Measurements from ENCODE around the gene CFAP99.

CFAP99 gene

DNA sequence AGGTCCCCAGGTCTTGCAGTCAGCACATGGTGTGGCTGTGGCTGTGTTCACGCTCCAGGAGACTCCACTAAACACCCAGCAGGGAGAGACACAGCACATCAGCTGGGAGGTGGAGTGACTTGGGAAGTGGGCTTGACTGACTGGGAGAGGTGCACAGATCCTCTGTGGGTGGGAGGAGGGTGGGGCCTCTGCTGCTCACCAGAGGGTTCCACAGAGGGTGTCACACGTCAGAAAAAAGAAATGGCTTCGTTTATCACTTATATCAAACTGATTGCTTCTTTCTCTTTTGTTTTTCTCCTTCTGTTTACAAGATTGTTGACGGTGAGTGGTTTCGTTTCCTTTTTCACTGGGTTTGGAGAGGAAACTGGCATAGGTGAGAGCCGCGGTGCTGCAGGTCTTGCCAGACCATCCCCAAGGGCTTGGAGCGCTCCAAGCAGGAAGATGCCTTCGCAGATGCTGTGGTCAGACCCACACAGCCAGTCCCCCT is 92.9 kb downstream of the CFAP99 start:
- TF ChIP-seq FOXP2 (optimal IDR thresholded peaks at IDR 0.05; ENCODE audit: borderline replicate concordance, extremely low read depth, extremely low read length, insufficient read depth) (no peak), SIN3A (IDR thresholded peaks at IDR 0.05; ENCODE audit: borderline replicate concordance, insufficient read depth, low read length) (no peak), TAF1 (IDR thresholded peaks at IDR 0.05; ENCODE audit: borderline replicate concordance, insufficient read depth, low read length) (no peak), POLR2AphosphoS5 (IDR thresholded peaks at IDR 0.05; ENCODE audit: low read depth, low read length) (no peak)
